Activated B cell treated with CpG ODN at 0.5 μM for 24 hours (primary cell): ENCODE results near the gene LCOR. TPM values are rescaled to one million over a fixed set of nuclear protein-coding genes. Genes with fewer than 3 reads are reported as not detected.
"Not testable (repeated sequence)": the region's sequence is repeated elsewhere in the genome, so short reads cannot be mapped to it uniquely, and the experiment has no call there.

ENCODE experiments used
- ATAC-seq: fragments of 200-7000 bp; cut with Tn5 transposase; one replicate; pipeline ENCODE4 v1.10.0; 2021; ENCODE audit warnings: low read depth, mild to moderate bottlenecking, moderate library complexity
- CTCF ChIA-PET: fragments of 350-600 bp; sonication (Branson Sonifier 250); formaldehyde crosslinking; loops from one replicate; lab custom pipeline; 2021; ENCODE audit warnings: antibody characterized with exemption; lab: Charles Lee
- POLR2A ChIA-PET: fragments of 350-600 bp; sonication (Branson Sonifier 250); formaldehyde crosslinking; loops from one replicate; lab custom pipeline; 2021; ENCODE audit warnings: antibody characterized with exemption; lab: Charles Lee
- DNase-seq: peaks from one replicate; pipeline ENCODE4 v3.0.0; 2022
- H3K27ac Mint-ChIP-seq: one replicate; pipeline ENCODE4 v1.8.0; 2020; ENCODE audit warnings: mixed read lengths
- H3K27me3 Mint-ChIP-seq: one replicate; pipeline ENCODE4 v1.8.0; 2021; ENCODE audit warnings: mixed read lengths
- H3K36me3 Mint-ChIP-seq: one replicate; pipeline ENCODE4 v1.8.0; 2021; ENCODE audit warnings: low read depth, mixed read lengths
- H3K4me1 Mint-ChIP-seq: one replicate; pipeline ENCODE4 v1.8.0; 2021; ENCODE audit warnings: mixed read lengths
- H3K4me3 Mint-ChIP-seq: one replicate; pipeline ENCODE4 v1.8.0; 2020; ENCODE audit warnings: mild to moderate bottlenecking, mixed read lengths
- H3K9me3 Mint-ChIP-seq: one replicate; pipeline ENCODE4 v1.8.0; 2020; ENCODE audit warnings: mixed read lengths
- CTCF ChIP-seq: fragments of 200-600 bp; IDR thresholded peaks from one replicate; pipeline ENCODE4 v1.8.0; 2022; ENCODE audit warnings: antibody characterized with exemption, mild to moderate bottlenecking
- intact Hi-C: fragments of 100-400 bp; cut with micrococcal nuclease; formaldehyde crosslinking; loops from one replicate; pipeline ENCODE4 v1.15.1; 2024
- total RNA-seq: library from RNA; stranded (reverse); gene quantifications from 2 replicates; pipeline ENCODE4 v1.2.3, GENCODE V29; 2022

Gene LCOR
- total RNA-seq, 1 donor from 2014 or later: 54.9 TPM

GRCh38 chr10:96846395-96846794 lies 14.3 kb downstream of the LCOR start:
- POLR2A ChIA-PET: interaction anchor here (0.6 to 1.6 kb wide), 2 partner anchors 14 to 85 kb away, joined by 5 read pairs; partner anchors contain the start of gene LCOR
- Mint-ChIP-seq H3K9me3 (no peaks in the 10 kb centered on the region), H3K27ac (no peak overlapping the region), H3K4me3 (no peak overlapping the region), H3K36me3 (peaks cover 16% of the 10 kb centered on the region), H3K4me1 (peaks cover 65% of the 10 kb centered on the region), H3K27me3 (no peaks in the 10 kb centered on the region)
- DNase-seq (no peak), ATAC-seq (no peak)
- TF ChIP-seq CTCF: no peak
- intact Hi-C loops: no loop called here
- CTCF ChIA-PET: no interaction called here

GRCh38 chr10:96846926-96847325 lies 14.8 kb downstream of the LCOR start:
- no peak for DNase-seq
- intact Hi-C loops: no loop called here
- H3K9me3 Mint-ChIP-seq: no peaks in the 10 kb centered on the region
- no peak for TF ChIP-seq CTCF
- ATAC-seq: no peak
- ChIA-PET CTCF (no interaction called here), POLR2A (interaction anchor here (0.6 to 0.7 kb wide), 2 partner anchors 86 to 1552 kb away, joined by 5 read pairs; no protein-coding TSS in a partner anchor)
- no peak overlapping the region for H3K27ac Mint-ChIP-seq
- H3K4me3 Mint-ChIP-seq: no peak overlapping the region
- no peaks in the 10 kb centered on the region for H3K27me3 Mint-ChIP-seq
- H3K4me1 Mint-ChIP-seq: peaks cover 67% of the 10 kb centered on the region
- H3K36me3 Mint-ChIP-seq: peaks cover 20% of the 10 kb centered on the region

DNA sequence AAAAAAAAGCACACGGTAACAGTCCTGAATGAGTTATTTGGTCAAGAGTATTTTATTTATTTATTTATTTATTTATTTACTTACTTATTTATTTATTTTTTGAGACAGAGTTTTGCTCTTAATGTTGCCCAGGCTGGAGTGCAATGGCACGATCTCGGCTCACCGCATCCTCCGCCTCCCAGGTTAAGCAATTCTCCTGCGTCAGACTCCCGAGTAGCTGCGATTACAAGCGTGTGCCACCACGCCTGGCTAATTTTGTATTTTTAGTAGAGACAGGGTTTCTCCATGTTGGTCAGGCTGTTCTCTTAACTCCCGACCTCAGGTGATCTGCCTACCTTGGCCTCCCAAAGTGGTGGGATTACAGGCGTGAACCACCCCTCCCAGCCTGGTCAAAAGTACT lies 15.3 kb downstream of the LCOR start:
- H3K4me3 Mint-ChIP-seq, DNase-seq, ATAC-seq, H3K9me3 Mint-ChIP-seq, CTCF ChIA-PET, intact Hi-C loops, H3K27ac Mint-ChIP-seq, H3K27me3 Mint-ChIP-seq: not testable (repeated sequence)
- POLR2A ChIA-PET: interaction anchor here (0.7 kb wide), 1 partner anchor 1553 kb away, joined by 5 read pairs; no protein-coding TSS in a partner anchor
- peaks cover 64% of the 10 kb centered on the region for H3K4me1 Mint-ChIP-seq
- peaks cover 22% of the 10 kb centered on the region for H3K36me3 Mint-ChIP-seq

GRCh38 chr10:96850113-96850512 lies 18.0 kb downstream of the LCOR start:
- ChIA-PET CTCF (no interaction called here), POLR2A (interaction anchor here (1.2 kb wide), 1 partner anchor 1004 kb away, joined by 5 read pairs; no protein-coding TSS in a partner anchor)
- TF ChIP-seq CTCF: no peak
- H3K36me3 Mint-ChIP-seq: peaks cover 36% of the 10 kb centered on the region
- ATAC-seq (no peak), DNase-seq (no peak)
- no peak overlapping the region for H3K27ac Mint-ChIP-seq
- intact Hi-C loops: loop anchor here (5.0 kb wide), 1 partner anchor 37 kb away; no protein-coding TSS in a partner anchor
- no peaks in the 10 kb centered on the region for H3K9me3 Mint-ChIP-seq
- no peak overlapping the region for H3K4me3 Mint-ChIP-seq
- peaks cover 52% of the 10 kb centered on the region for H3K4me1 Mint-ChIP-seq
- no peaks in the 10 kb centered on the region for H3K27me3 Mint-ChIP-seq

- ATAC-seq: no peak
- intact Hi-C loops: loop anchor here (5.0 kb wide), 1 partner anchor 36 kb away; no protein-coding TSS in a partner anchor
- DNase-seq: no peak
- ChIA-PET CTCF (no interaction called here), POLR2A (no interaction called here)
- Mint-ChIP-seq H3K4me1 (peaks cover 48% of the 10 kb centered on the region), H3K27me3 (no peaks in the 10 kb centered on the region), H3K4me3 (no peak overlapping the region), H3K27ac (no peak overlapping the region), H3K36me3 (peaks cover 38% of the 10 kb centered on the region), H3K9me3 (no peaks in the 10 kb centered on the region)
- TF ChIP-seq CTCF: no peak
Measured at GRCh38 chr10:96850825-96851224, 18.7 kb downstream of the LCOR start.

GRCh38 chr10:96851281-96851680 lies 19.2 kb downstream of the LCOR start:
- ChIA-PET CTCF (no interaction called here), POLR2A (no interaction called here)
- Mint-ChIP-seq H3K27ac (no peak overlapping the region), H3K4me1 (peaks cover 50% of the 10 kb centered on the region), H3K36me3 (peaks cover 38% of the 10 kb centered on the region), H3K27me3 (no peaks in the 10 kb centered on the region), H3K4me3 (no peak overlapping the region), H3K9me3 (no peaks in the 10 kb centered on the region)
- TF ChIP-seq CTCF: no peak
- no peak for DNase-seq
- no peak for ATAC-seq
- intact Hi-C loops: loop anchor here (5.0 kb wide), 1 partner anchor 36 kb away; no protein-coding TSS in a partner anchor
